Transverse colon (tissue), 4 donors: ENCODE measurements around the gene PAK4. TPM values are rescaled to one million over a fixed set of nuclear protein-coding genes. Genes with fewer than 3 reads are reported as not detected.

Source experiments
- DNase-seq: peaks from one replicate; pipeline ENCODE4 v3.0.0-alpha.2; 2019
- H3K27ac ChIP-seq, 4 donors: fragments of 200-600 bp; sonication (generic); 2 replicates each; pipeline ENCODE4 v1.5.1; 2016 to 2018; ENCODE audit warnings: inconsistent platforms in 4 of 4
- H3K27me3 ChIP-seq: fragments of 200-600 bp; sonication (generic); 2 replicates; pipeline ENCODE4 v1.5.1; 2017; ENCODE audit warnings: inconsistent platforms
- H3K36me3 ChIP-seq, 4 donors: fragments of 200-600 bp; sonication (generic); 2 replicates each; pipeline ENCODE4 v1.5.1; 2017 to 2019; ENCODE audit warnings: inconsistent platforms in 4 of 4
- H3K4me1 ChIP-seq, 4 donors: fragments of 200-600 bp; sonication (generic); 2 replicates each; pipeline ENCODE4 v1.5.1; 2017 to 2020; ENCODE audit warnings: inconsistent platforms in 4 of 4
- H3K4me3 ChIP-seq, 4 donors: fragments of 200-600 bp; sonication (generic); 1 replicate in 1 of 4; 2 replicates in 3 of 4; pipeline versions ENCODE4 v1.5.1 to v1.6.1; 2017 to 2019; ENCODE audit warnings: inconsistent platforms in 4 of 4
- H3K9me3 ChIP-seq, 2 donors: fragments of 200-600 bp; sonication (generic); 2 replicates each; pipeline ENCODE4 v1.5.1; 2017 to 2019; ENCODE audit warnings: inconsistent platforms in 2 of 2
- EP300 ChIP-seq: sonication (generic); formaldehyde crosslinking; IDR thresholded peaks from one replicate; pipeline ENCODE4 v1.6.1; 2017; ENCODE audit warnings: antibody characterized with exemption, low read depth
- POLR2A ChIP-seq: fragments of 450-650 bp; IDR thresholded peaks from one replicate; pipeline ENCODE4 v1.6.1; 2016; ENCODE audit warnings: antibody characterized with exemption, mild to moderate bottlenecking, moderate library complexity
- POLR2AphosphoS5 ChIP-seq, 3 donors: sonication (generic); formaldehyde crosslinking; IDR thresholded peaks; one replicate each; pipeline ENCODE4 v1.6.1; 2016; ENCODE audit warnings: antibody characterized with exemption in 3 of 3
- WGBS, 2 donors: methylation state at CpG; one replicate each; pipeline ENCODE4 v1.1.5; 2018; ENCODE audit warnings: low coverage in 1 of 2; 5-methylcytosine and 5-hydroxymethylcytosine counted together
- in situ Hi-C, 4 donors: fragments of 200-750 bp; cut with MboI; loops; one replicate each; pipeline versions ENCODE4 v1.15.0 to v1.15.1; 2017; ENCODE audit warnings: low sequenced_read_pairs in 3 of 4, low pct_ligation_motif_present in 1 of 4, low pct_unique_long_range_greater_than_20kb in 1 of 4
- intact Hi-C: fragments of 100-400 bp; cut with DNase I; formaldehyde crosslinking; loops from one replicate; pipeline ENCODE4 v1.15.1; 2023; ENCODE audit warnings: low total_unique reads
- total RNA-seq, 4 donors: library from RNA; depleted of rRNA; stranded (reverse); fragments of >200 nt; gene quantifications; one replicate each; pipeline ENCODE4 v1.1.0, GENCODE V29; 2016
- TF ChIP-seq, protein P1 (sequence below), 5 experiments: fragments of 200-600 bp in 3 of 5; fragments of 450-650 bp in 2 of 5; sonication (generic) in 3 of 5; IDR thresholded peaks; 1 replicate in 2 of 5; 2 replicates in 3 of 5; pipeline ENCODE4 v1.5.1; 2016 to 2017; ENCODE audit warnings: antibody characterized with exemption in 5 of 5, inconsistent platforms in 3 of 5, mild to moderate bottlenecking in 2 of 5, moderate library complexity in 1 of 5

PAK4 gene
- total RNA-seq, 4 donors from 2014 or later = 43.8 to 96.1 (median 63.2) TPM

DNA sequence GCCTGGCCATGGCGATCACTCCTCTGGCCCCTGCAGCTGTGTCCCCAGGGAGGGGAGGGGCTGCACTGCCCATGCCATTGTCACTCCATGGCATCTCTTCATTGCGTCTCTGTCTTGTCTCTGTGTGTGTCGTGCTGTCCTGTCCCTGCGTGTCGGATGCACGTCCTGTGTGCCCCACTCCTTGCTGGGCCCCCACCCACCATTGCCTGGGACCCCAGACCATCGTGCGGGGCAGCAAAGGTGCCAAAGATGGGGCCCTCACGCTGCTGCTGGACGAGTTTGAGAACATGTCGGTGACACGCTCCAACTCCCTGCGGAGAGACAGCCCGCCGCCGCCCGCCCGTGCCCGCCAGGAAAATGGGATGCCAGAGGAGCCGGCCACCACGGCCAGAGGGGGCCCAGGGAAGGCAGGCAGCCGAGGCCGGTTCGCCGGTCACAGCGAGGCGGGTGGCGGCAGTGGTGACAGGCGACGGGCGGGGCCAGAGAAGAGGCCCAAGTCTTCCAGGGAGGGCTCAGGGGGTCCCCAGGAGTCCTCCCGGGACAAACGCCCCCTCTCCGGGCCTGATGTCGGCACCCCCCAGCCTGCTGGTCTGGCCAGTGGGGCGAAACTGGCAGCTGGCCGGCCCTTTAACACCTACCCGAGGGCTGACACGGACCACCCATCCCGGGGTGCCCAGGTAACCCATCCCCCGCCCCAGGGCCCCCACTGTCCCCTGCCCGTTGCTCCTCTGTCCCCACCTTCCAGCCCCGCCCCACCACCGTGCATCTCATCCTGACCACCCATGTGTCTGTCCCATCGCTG, 47.3 kb downstream of the PAK4 start:
- H3K4me1 ChIP-seq = peaks cover 0 to 4% (median 0%) of the 10 kb centered on the region in 4 donors
- no peak for TF ChIP-seq POLR2AphosphoS5 (IDR thresholded peaks at IDR 0.05)
- WGBS, 2 donors = 95% methylated on average over 34 of the region's 45 CpGs; no CpG with 5 or more reads in 1 of the 2 donors
- H3K4me3 ChIP-seq = no peak overlapping the region
- no peak overlapping the region for H3K27ac ChIP-seq
- in situ Hi-C loops = no loop called here
- H3K27me3 ChIP-seq = no peaks in the 10 kb centered on the region
- intact Hi-C loops = no loop called here
- peaks cover 0 to 23% (median 6%) of the 10 kb centered on the region in 4 donors for H3K36me3 ChIP-seq
- no peak for DNase-seq
- no peaks in the 10 kb centered on the region for H3K9me3 ChIP-seq

DNA sequence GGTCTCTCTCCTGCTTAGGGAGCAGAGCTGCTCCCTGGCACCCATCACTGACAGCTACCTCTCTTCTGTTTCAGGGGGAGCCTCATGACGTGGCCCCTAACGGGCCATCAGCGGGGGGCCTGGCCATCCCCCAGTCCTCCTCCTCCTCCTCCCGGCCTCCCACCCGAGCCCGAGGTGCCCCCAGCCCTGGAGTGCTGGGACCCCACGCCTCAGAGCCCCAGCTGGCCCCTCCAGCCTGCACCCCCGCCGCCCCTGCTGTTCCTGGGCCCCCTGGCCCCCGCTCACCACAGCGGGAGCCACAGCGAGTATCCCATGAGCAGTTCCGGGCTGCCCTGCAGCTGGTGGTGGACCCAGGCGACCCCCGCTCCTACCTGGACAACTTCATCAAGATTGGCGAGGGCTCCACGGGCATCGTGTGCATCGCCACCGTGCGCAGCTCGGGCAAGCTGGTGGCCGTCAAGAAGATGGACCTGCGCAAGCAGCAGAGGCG, 48.0 kb downstream of the PAK4 start:
- in situ Hi-C loops = no loop called here
- no peaks in the 10 kb centered on the region for H3K9me3 ChIP-seq
- 93% methylated on average over 19 of the region's 25 CpGs; no CpG with 5 or more reads in 1 of the 2 donors for WGBS, 2 donors
- intact Hi-C loops = no loop called here
- peaks cover 0 to 3% (median 0%) of the 10 kb centered on the region in 4 donors for H3K4me1 ChIP-seq
- no peak for TF ChIP-seq EP300
- TF ChIP-seq, protein P1, sequence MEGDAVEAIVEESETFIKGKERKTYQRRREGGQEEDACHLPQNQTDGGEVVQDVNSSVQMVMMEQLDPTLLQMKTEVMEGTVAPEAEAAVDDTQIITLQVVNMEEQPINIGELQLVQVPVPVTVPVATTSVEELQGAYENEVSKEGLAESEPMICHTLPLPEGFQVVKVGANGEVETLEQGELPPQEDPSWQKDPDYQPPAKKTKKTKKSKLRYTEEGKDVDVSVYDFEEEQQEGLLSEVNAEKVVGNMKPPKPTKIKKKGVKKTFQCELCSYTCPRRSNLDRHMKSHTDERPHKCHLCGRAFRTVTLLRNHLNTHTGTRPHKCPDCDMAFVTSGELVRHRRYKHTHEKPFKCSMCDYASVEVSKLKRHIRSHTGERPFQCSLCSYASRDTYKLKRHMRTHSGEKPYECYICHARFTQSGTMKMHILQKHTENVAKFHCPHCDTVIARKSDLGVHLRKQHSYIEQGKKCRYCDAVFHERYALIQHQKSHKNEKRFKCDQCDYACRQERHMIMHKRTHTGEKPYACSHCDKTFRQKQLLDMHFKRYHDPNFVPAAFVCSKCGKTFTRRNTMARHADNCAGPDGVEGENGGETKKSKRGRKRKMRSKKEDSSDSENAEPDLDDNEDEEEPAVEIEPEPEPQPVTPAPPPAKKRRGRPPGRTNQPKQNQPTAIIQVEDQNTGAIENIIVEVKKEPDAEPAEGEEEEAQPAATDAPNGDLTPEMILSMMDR (IDR thresholded peaks at IDR 0.05) = no peak
- no peak for TF ChIP-seq POLR2AphosphoS5 (IDR thresholded peaks at IDR 0.05)
- TF ChIP-seq POLR2A = no peak
- H3K4me3 ChIP-seq = no peak overlapping the region
- H3K27ac ChIP-seq = no peak overlapping the region
- peaks cover 0 to 25% (median 7%) of the 10 kb centered on the region in 4 donors for H3K36me3 ChIP-seq
- DNase-seq = no peak
- no peaks in the 10 kb centered on the region for H3K27me3 ChIP-seq

- in situ Hi-C loops = no loop called here
- no peaks in the 10 kb centered on the region for H3K9me3 ChIP-seq
Measured at GRCh38 chr19:39174142-39174541, 48.6 kb downstream of the PAK4 start.

DNA sequence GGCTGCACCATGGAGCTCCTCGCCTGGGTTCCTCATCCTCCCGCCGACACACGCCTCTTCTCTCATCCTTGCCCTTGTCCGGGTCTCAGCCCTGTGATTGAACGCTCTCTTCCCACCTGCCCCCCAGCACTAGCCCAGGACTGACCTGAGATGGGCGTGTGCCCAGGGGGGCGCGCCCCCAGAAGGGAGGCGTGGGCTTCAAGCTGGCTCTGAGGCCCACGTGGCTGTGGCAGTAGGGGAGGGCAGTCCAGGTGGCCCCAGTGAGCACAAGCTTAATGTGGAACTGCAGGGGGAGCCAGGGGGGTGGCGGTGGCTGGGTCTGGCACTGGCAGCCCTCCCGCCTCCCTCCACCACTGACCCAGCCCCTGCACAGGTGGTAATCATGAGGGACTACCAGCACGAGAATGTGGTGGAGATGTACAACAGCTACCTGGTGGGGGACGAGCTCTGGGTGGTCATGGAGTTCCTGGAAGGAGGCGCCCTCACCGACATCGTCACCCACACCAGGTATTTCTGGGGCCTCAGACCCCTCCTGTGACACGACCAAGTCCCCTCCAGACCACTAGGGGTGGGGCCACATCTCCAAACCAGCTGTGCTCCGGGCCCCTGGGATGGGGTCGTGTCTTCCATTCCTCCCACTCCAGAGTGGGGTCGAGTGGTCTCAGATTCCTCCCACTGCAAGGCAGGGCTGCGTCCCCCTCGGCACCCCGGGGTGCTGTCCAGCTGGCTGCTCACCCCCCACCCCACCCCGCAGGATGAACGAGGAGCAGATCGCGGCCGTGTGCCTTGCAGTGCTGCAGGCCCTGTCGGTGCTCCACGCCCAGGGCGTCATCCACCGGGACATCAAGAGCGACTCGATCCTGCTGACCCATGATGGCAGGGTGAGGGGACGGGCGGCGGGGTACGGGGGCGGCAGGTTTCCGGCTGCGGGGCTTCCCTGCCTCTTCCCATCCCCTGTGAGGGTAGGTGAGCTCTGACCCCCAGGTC, 49.3 kb downstream of the PAK4 start:
- H3K36me3 ChIP-seq = peaks cover 0 to 25% (median 7%) of the 10 kb centered on the region in 4 donors
- no peaks in the 10 kb centered on the region for H3K27me3 ChIP-seq
- TF ChIP-seq EP300 = no peak
- no peak for TF ChIP-seq POLR2AphosphoS5 (IDR thresholded peaks at IDR 0.05)
- TF ChIP-seq, protein P1 (IDR thresholded peaks at IDR 0.05) = no peak
- TF ChIP-seq POLR2A = no peak
- in situ Hi-C loops (no loop called here), intact Hi-C loops (no loop called here)
- DNase-seq = no peak
- peaks cover 0 to 3% (median 0%) of the 10 kb centered on the region in 4 donors for H3K4me1 ChIP-seq
- no peaks in the 10 kb centered on the region for H3K9me3 ChIP-seq
- WGBS, 2 donors = 92% methylated on average over 41 of the region's 43 CpGs; no CpG with 5 or more reads in 1 of the 2 donors
- no peak overlapping the region for H3K4me3 ChIP-seq
- no peak overlapping the region for H3K27ac ChIP-seq

More at GRCh38 chr19:39174142-39174541, 48.6 kb downstream of the PAK4 start:
- Histone ChIP-seq H3K4me3 (no peak overlapping the region), H3K4me1 (peaks cover 0 to 3% (median 0%) of the 10 kb centered on the region in 4 donors), H3K36me3 (peaks cover 0 to 25% (median 7%) of the 10 kb centered on the region in 4 donors), H3K27ac (no peak overlapping the region), H3K27me3 (no peaks in the 10 kb centered on the region)
- TF ChIP-seq, protein P1 (IDR thresholded peaks at IDR 0.05) = no peak
- TF ChIP-seq POLR2AphosphoS5 (IDR thresholded peaks at IDR 0.05) (no peak), EP300 (no peak), POLR2A (no peak)
- WGBS, 2 donors = 90% methylated on average over 16 of the region's 16 CpGs; no CpG with 5 or more reads in 1 of the 2 donors
- intact Hi-C loops = no loop called here
- DNase-seq = no peak
